Activated CD4-positive, CD25-positive, alpha-beta regulatory T cell (primary cell): ENCODE data around the gene MSMB.

ENCODE experiments used
- DNase-seq, 4 experiments: peaks; one replicate each; lab custom pipeline; 2025; lab: John Stamatoyannopoulos, UW

Gene MSMB

GRCh38 chr10:46033602-46034011 is 12.5 kb downstream of the MSMB start:
- no peak for DNase-seq

GRCh38 chr10:46031648-46032532 is 14.2 kb downstream of the MSMB start:
- DNase-seq = no peak

GRCh38 chr10:46030091-46030937 is 15.8 kb downstream of the MSMB start, which contains the start of gene NCOA4:
Gene NCOA4 (minus strand): TSS chr10:46030623. CDS start chr10:46016680, 13,943 bp downstream.
- DNase-seq = peak; percentile 88 to 92 (median 90)

GRCh38 chr10:46029461-46030030 is 16.5 kb downstream of the MSMB start:
- no peak for DNase-seq

GRCh38 chr10:46028584-46029460 is 17.2 kb downstream of the MSMB start:
- DNase-seq = no peak

- no peak for DNase-seq
These were observed 20.0 kb downstream of the MSMB start for GRCh38 chr10:46026106-46026505.

- no peak for DNase-seq
These were observed 20.7 kb downstream of the MSMB start for GRCh38 chr10:46025406-46025805.

- no peak for DNase-seq
These were observed 21.1 kb downstream of the MSMB start for GRCh38 chr10:46024948-46025347.

GRCh38 chr10:46022978-46023702 is 22.9 kb downstream of the MSMB start:
- peak; percentile 35 to 60 (median 48) for DNase-seq

GRCh38 chr10:46020344-46020657 is 25.8 kb downstream of the MSMB start:
- DNase-seq = no peak

GRCh38 chr10:46019569-46020343 is 26.3 kb downstream of the MSMB start:
- no peak for DNase-seq

- DNase-seq = no peak
These were observed 26.9 kb downstream of the MSMB start for GRCh38 chr10:46019177-46019528.

GRCh38 chr10:46018453-46019176 is 27.5 kb downstream of the MSMB start:
- no peak for DNase-seq

GRCh38 chr10:46017733-46018132 is 28.3 kb downstream of the MSMB start:
- no peak for DNase-seq

- no peak for DNase-seq
These were observed 29.3 kb downstream of the MSMB start for GRCh38 chr10:46016811-46017210.

- DNase-seq = no peak
These were observed 29.9 kb downstream of the MSMB start for GRCh38 chr10:46016190-46016589.

GRCh38 chr10:46014683-46015405 is 31.2 kb downstream of the MSMB start:
- no peak for DNase-seq

GRCh38 chr10:46014206-46014605 is 31.9 kb downstream of the MSMB start:
- DNase-seq = no peak

- DNase-seq = no peak
These were observed 33.3 kb downstream of the MSMB start for GRCh38 chr10:46012746-46013145.
